ENCODE measurements around the gene PTGER4. TPM values are rescaled to one million over a fixed set of nuclear protein-coding genes. Genes with fewer than 3 reads are reported as not detected.

PTGER4 gene
- total RNA-seq, 1 experiment from 2014 or later, result 0.92 TPM

GRCh38 chr5:40681363-40682153 is 1.8 kb downstream of the PTGER4 start (continued):
- TF ChIP-seq, protein P1, sequence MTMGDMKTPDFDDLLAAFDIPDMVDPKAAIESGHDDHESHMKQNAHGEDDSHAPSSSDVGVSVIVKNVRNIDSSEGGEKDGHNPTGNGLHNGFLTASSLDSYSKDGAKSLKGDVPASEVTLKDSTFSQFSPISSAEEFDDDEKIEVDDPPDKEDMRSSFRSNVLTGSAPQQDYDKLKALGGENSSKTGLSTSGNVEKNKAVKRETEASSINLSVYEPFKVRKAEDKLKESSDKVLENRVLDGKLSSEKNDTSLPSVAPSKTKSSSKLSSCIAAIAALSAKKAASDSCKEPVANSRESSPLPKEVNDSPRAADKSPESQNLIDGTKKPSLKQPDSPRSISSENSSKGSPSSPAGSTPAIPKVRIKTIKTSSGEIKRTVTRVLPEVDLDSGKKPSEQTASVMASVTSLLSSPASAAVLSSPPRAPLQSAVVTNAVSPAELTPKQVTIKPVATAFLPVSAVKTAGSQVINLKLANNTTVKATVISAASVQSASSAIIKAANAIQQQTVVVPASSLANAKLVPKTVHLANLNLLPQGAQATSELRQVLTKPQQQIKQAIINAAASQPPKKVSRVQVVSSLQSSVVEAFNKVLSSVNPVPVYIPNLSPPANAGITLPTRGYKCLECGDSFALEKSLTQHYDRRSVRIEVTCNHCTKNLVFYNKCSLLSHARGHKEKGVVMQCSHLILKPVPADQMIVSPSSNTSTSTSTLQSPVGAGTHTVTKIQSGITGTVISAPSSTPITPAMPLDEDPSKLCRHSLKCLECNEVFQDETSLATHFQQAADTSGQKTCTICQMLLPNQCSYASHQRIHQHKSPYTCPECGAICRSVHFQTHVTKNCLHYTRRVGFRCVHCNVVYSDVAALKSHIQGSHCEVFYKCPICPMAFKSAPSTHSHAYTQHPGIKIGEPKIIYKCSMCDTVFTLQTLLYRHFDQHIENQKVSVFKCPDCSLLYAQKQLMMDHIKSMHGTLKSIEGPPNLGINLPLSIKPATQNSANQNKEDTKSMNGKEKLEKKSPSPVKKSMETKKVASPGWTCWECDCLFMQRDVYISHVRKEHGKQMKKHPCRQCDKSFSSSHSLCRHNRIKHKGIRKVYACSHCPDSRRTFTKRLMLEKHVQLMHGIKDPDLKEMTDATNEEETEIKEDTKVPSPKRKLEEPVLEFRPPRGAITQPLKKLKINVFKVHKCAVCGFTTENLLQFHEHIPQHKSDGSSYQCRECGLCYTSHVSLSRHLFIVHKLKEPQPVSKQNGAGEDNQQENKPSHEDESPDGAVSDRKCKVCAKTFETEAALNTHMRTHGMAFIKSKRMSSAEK (CRISPR knock-in tag; IDR thresholded peaks at IDR 0.05; ENCODE audit: borderline replicate concordance), result no peak
- TF ChIP-seq RELA (CRISPR knock-in tag; IDR thresholded peaks at IDR 0.05; ENCODE audit: borderline replicate concordance), result 0 out of 2 replicates have a peak, but pooled peaks have one; percentile 65
- TF ChIP-seq TP53 (CRISPR knock-in tag; IDR thresholded peaks at IDR 0.05), result no peak
- peak; percentile 77; the same call in 1 of the 2 replicates for TF ChIP-seq FOXP1 (CRISPR knock-in tag; IDR thresholded peaks at IDR 0.05; ENCODE audit: borderline replicate concordance)
- TF ChIP-seq ZBTB21 (CRISPR knock-in tag; IDR thresholded peaks at IDR 0.05; ENCODE audit: borderline replicate concordance), result 0 out of 2 replicates have a peak, but pooled peaks have one; percentile 32
- TF ChIP-seq, protein P2, sequence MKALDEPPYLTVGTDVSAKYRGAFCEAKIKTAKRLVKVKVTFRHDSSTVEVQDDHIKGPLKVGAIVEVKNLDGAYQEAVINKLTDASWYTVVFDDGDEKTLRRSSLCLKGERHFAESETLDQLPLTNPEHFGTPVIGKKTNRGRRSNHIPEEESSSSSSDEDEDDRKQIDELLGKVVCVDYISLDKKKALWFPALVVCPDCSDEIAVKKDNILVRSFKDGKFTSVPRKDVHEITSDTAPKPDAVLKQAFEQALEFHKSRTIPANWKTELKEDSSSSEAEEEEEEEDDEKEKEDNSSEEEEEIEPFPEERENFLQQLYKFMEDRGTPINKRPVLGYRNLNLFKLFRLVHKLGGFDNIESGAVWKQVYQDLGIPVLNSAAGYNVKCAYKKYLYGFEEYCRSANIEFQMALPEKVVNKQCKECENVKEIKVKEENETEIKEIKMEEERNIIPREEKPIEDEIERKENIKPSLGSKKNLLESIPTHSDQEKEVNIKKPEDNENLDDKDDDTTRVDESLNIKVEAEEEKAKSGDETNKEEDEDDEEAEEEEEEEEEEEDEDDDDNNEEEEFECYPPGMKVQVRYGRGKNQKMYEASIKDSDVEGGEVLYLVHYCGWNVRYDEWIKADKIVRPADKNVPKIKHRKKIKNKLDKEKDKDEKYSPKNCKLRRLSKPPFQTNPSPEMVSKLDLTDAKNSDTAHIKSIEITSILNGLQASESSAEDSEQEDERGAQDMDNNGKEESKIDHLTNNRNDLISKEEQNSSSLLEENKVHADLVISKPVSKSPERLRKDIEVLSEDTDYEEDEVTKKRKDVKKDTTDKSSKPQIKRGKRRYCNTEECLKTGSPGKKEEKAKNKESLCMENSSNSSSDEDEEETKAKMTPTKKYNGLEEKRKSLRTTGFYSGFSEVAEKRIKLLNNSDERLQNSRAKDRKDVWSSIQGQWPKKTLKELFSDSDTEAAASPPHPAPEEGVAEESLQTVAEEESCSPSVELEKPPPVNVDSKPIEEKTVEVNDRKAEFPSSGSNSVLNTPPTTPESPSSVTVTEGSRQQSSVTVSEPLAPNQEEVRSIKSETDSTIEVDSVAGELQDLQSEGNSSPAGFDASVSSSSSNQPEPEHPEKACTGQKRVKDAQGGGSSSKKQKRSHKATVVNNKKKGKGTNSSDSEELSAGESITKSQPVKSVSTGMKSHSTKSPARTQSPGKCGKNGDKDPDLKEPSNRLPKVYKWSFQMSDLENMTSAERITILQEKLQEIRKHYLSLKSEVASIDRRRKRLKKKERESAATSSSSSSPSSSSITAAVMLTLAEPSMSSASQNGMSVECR (CRISPR knock-in tag; IDR thresholded peaks at IDR 0.05; ENCODE audit: borderline replicate concordance), result peak; percentile 89
- no peak for TF ChIP-seq CREB1 (CRISPR knock-in tag; IDR thresholded peaks at IDR 0.05)
- TF ChIP-seq E2F4 (CRISPR knock-in tag; IDR thresholded peaks at IDR 0.05; ENCODE audit: borderline replicate concordance, low read depth), result no peak
- peak; percentile 90; the same call in 1 of the 2 replicates for TF ChIP-seq MAX (CRISPR knock-in tag; IDR thresholded peaks at IDR 0.05)
- TF ChIP-seq, protein P3, sequence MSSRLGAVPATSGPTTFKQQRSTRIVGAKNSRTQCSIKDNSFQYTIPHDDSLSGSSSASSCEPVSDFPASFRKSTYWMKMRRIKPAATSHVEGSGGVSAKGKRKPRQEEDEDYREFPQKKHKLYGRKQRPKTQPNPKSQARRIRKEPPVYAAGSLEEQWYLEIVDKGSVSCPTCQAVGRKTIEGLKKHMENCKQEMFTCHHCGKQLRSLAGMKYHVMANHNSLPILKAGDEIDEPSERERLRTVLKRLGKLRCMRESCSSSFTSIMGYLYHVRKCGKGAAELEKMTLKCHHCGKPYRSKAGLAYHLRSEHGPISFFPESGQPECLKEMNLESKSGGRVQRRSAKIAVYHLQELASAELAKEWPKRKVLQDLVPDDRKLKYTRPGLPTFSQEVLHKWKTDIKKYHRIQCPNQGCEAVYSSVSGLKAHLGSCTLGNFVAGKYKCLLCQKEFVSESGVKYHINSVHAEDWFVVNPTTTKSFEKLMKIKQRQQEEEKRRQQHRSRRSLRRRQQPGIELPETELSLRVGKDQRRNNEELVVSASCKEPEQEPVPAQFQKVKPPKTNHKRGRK (CRISPR knock-in tag; IDR thresholded peaks at IDR 0.05; ENCODE audit: borderline replicate concordance), result no peak
- no peak for TF ChIP-seq PREB (CRISPR knock-in tag; IDR thresholded peaks at IDR 0.05; ENCODE audit: borderline replicate concordance)
- TF ChIP-seq MXD4 (CRISPR knock-in tag; IDR thresholded peaks at IDR 0.05; ENCODE audit: borderline replicate concordance), result no peak
- TF ChIP-seq ELF4 (CRISPR knock-in tag; IDR thresholded peaks at IDR 0.05; ENCODE audit: low read depth), result no peak
- TF ChIP-seq, protein P4, sequence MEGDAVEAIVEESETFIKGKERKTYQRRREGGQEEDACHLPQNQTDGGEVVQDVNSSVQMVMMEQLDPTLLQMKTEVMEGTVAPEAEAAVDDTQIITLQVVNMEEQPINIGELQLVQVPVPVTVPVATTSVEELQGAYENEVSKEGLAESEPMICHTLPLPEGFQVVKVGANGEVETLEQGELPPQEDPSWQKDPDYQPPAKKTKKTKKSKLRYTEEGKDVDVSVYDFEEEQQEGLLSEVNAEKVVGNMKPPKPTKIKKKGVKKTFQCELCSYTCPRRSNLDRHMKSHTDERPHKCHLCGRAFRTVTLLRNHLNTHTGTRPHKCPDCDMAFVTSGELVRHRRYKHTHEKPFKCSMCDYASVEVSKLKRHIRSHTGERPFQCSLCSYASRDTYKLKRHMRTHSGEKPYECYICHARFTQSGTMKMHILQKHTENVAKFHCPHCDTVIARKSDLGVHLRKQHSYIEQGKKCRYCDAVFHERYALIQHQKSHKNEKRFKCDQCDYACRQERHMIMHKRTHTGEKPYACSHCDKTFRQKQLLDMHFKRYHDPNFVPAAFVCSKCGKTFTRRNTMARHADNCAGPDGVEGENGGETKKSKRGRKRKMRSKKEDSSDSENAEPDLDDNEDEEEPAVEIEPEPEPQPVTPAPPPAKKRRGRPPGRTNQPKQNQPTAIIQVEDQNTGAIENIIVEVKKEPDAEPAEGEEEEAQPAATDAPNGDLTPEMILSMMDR (IDR thresholded peaks at IDR 0.05), result no peak
- TF ChIP-seq, protein P5, sequence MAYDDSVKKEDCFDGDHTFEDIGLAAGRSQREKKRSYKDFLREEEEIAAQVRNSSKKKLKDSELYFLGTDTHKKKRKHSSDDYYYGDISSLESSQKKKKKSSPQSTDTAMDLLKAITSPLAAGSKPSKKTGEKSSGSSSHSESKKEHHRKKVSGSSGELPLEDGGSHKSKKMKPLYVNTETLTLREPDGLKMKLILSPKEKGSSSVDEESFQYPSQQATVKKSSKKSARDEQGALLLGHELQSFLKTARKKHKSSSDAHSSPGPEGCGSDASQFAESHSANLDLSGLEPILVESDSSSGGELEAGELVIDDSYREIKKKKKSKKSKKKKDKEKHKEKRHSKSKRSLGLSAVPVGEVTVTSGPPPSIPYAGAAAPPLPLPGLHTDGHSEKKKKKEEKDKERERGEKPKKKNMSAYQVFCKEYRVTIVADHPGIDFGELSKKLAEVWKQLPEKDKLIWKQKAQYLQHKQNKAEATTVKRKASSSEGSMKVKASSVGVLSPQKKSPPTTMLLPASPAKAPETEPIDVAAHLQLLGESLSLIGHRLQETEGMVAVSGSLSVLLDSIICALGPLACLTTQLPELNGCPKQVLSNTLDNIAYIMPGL (CRISPR knock-in tag; IDR thresholded peaks at IDR 0.05), result peak; percentile 87
- peak; percentile 69; the same call in 1 of the 2 replicates for TF ChIP-seq FOXK1 (CRISPR knock-in tag; IDR thresholded peaks at IDR 0.05)
- no peak for TF ChIP-seq NR2C2 (CRISPR knock-in tag; IDR thresholded peaks at IDR 0.05)
- TF ChIP-seq ESRRA (CRISPR knock-in tag; IDR thresholded peaks at IDR 0.05; ENCODE audit: borderline replicate concordance), result no peak
